KOPT-K1 (cell line): ENCODE data around the gene SLC8A1.
A peak's percentile ranks its signal among the peaks of the same experiment; 100 is the strongest.

Source experiments
- H3K27ac ChIP-seq: fragments of 200-600 bp; sonication (generic); 2 replicates; pipeline ENCODE4 v1.5.1; 2016; ENCODE audit warnings: antibody characterized with exemption, mild to moderate bottlenecking, low read depth, low read length; ENCODE audit not compliant: poor library complexity, severe bottlenecking
- H3K36me3 ChIP-seq: fragments of 200-600 bp; sonication (generic); 2 replicates; pipeline ENCODE4 v1.5.1; 2017; ENCODE audit warnings: antibody characterized with exemption, mild to moderate bottlenecking, low read length, moderate library complexity; ENCODE audit not compliant: insufficient read depth
- H3K9me3 ChIP-seq: fragments of 200-600 bp; sonication (generic); 2 replicates; pipeline ENCODE4 v1.5.1; 2017; ENCODE audit warnings: antibody characterized with exemption, low read length, mild to moderate bottlenecking; ENCODE audit not compliant: insufficient read depth, poor library complexity, severe bottlenecking

SLC8A1 gene

DNA sequence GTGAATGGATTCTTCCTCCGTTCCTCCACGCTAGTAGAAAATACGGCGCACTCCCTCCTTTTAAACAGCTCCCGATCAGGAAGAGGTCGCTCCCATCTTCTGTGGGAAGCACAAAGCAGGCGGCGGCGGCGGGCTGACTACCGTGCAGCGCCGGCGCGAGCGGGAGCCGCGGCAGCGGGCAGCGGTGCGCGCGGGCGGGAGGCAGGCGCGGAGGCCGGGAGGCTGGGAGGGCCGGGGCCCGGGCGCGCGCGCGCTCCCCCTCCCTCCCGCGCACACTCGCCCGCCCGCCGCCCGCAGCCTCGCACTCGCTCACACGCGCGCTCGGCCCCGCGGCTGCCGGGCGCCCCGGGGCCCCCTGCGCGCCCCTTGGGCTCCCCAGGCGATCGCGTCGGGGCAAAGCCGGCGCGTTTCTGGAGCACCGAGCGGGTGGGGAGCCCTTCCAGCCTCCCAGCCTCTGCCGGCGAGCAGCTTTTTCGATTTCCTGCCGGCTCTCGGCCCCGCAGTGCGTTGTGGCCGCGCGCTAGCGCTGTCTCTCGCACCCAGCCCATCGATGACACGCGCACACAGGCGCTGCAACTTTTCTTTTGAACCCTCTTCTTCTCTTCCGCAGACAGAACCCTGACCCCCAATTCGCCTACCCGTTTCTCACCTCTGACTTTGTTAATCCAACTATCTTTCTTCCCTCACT lies at the start of gene SLC8A1:
SLC8A1 (minus strand) TSS at position 173 of the 688 bp plus-strand sequence.
- Histone ChIP-seq H3K36me3 (no peaks in the 10 kb centered on the region), H3K9me3 (no peaks in the 10 kb centered on the region), H3K27ac (peak within 1 kb of the TSS; percentile 18)

DNA sequence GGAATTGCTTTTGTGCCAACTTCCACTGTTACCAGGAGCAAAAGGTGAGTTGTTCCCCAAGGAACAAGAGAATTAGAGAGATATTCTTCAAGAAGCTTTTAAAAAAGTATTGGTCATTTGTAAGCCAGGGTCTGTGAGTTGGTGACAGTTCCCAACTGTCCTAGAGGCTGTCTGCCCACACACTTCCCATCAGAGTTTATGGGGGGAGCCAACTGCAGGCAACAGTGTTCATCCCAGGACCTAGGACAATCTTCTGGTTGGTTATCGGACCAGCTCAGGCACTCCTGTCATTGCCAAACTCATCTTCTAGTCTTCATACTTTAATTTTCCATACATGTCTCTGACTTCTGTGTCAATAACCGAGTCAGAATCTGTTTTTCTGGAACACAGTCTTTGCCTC lies 47.5 kb upstream of the SLC8A1 start:
- Histone ChIP-seq H3K9me3 (no peaks in the 10 kb centered on the region), H3K36me3 (no peaks in the 10 kb centered on the region), H3K27ac (no peak overlapping the region)

DNA sequence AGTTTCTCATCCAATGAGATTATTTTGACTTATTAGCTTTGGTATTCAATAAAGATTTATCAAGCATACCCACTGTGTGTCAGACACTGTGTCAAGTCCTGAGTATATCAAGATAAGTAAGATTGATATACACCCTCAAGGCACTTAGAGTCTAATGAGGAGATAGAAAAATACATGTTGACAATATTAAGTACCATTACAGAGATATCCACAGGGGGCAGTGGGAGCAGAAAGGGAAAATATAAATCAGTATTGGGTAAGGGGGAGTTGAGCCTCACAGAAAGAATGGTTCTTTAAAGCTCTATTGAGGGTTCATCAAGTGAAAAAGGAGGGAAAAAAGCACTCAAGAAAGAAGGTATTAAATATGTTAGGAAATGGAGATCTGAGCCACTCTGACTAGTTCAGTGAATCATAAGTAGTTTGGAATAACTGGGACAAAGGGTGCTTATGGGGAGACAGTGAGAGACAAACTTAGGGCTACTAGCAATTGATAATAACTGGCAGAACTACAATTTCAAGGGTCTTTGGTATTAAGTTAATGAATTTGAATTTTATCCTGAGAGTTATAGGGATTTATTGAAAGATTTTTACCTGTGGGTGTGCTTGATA lies 45.5 kb upstream of the SLC8A1 start:
- H3K9me3 ChIP-seq, result no peaks in the 10 kb centered on the region
- no peak overlapping the region for H3K27ac ChIP-seq
- no peaks in the 10 kb centered on the region for H3K36me3 ChIP-seq

DNA sequence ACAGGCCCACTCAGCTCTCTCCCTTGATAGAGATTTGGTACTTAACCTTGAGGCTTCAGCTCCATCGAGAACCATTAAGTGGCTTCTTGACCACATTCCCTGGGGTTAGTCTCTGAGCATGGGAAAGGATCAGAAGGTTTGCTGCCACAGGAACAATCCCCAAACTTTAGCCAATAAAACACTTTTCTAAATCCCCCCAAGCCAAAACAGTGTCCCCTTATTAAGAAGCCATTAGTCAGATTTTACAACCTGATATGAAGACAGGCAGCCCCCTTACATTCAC lies 37.7 kb upstream of the SLC8A1 start:
- no peaks in the 10 kb centered on the region for H3K9me3 ChIP-seq
- no peaks in the 10 kb centered on the region for H3K36me3 ChIP-seq
- peak overlapping the region; percentile 69 for H3K27ac ChIP-seq

DNA sequence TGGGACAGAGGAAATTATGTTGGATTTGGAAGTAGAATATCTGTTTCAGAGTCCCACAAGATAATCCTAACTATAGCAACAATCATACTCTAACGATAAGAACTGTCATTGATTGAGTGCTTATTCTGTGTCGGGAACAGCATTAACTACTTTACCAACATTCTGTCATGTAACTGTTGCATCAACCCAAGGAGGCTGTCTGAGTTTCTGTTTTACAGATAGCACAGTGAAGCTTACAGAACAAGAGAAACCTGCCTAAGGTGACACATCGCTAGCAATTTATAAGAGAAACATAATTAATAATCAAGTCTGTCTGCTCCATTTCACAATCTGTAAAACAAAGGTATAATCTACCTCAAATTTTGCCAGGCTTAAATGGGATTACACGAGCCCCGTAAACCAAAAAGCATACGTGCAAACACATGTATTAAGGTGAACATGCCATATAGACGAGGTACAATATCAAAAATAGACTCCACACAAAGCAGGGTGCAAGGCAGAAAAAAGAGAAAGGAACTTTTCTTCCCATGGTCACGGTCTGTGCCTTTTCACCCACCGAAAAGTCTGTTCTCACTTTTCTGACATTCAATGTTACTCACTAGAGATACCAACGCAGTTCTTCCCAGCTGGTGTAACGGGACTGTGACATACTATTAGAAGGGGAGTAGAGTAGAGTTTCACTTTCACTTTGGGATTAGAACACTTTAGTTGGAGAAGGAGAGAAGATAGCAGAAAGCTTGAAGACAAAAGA lies 37.2 kb upstream of the SLC8A1 start:
- H3K9me3 ChIP-seq, result no peaks in the 10 kb centered on the region
- H3K36me3 ChIP-seq, result no peaks in the 10 kb centered on the region
- H3K27ac ChIP-seq, result peak overlapping the region; percentile 69

DNA sequence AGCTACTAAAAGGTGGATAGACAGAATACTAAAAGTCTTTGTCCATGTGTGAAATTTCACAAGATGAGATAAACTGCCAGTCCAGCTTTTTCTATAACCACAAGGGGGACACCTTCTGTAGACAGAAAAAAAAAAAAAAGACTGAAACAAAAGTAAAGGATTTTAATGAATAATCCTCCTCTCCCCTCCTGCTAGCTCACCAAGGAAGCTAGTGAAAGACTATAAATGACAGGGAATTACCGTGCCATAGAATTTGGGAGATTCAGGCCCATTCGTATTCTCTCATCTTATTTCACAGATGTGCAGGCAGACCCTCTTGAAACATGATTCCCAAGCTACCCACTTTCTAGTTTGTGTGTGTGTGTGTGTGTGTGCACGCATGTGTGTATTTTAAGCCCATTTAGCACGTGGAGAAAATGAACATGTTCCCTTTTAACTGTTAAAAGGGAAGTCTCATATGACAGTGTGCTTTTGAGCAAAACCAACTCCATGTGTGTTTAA lies 36.3 kb upstream of the SLC8A1 start:
- no peak overlapping the region for H3K27ac ChIP-seq
- H3K9me3 ChIP-seq, result no peaks in the 10 kb centered on the region
- H3K36me3 ChIP-seq, result no peaks in the 10 kb centered on the region

DNA sequence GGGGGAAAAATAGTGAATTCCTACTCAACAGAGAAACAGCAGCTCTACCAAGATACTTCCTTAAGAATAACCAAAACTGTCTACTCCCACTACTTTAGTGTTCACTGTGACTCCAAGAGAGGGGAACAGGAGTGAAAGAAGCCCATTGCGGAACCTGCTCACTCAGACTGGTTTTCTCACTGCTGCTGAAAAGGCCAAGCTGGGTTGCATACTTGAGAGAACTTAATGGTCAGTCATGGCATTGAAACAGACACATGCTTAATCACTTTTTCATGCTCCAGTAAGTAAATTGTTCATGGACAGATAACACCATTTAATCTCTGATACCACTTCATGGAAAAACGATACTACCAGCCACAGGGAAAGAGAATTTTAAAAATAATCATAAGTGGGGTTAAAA lies 35.7 kb upstream of the SLC8A1 start:
- Histone ChIP-seq H3K27ac (no peak overlapping the region), H3K36me3 (no peaks in the 10 kb centered on the region), H3K9me3 (no peaks in the 10 kb centered on the region)

DNA sequence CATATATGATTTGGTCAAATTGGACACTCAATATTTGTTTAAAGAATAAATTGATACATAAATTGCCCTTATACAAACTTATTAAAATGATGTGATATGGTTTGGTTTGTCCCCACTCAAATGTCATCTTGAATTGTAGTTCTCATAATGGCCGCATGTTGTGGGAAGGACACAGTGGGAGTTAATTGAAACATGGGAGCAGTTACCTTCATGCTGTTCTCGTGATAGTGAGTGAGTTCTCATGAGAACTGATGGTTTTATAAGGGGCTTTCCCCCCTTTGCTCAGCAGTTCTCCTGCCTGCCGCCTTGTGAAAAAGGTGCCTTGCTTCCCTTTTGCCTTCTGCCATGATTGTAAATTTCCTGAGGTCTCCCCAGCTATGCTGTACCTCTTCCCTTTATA lies 34.0 kb upstream of the SLC8A1 start:
- Histone ChIP-seq H3K36me3 (no peaks in the 10 kb centered on the region), H3K27ac (no peak overlapping the region), H3K9me3 (no peaks in the 10 kb centered on the region)

DNA sequence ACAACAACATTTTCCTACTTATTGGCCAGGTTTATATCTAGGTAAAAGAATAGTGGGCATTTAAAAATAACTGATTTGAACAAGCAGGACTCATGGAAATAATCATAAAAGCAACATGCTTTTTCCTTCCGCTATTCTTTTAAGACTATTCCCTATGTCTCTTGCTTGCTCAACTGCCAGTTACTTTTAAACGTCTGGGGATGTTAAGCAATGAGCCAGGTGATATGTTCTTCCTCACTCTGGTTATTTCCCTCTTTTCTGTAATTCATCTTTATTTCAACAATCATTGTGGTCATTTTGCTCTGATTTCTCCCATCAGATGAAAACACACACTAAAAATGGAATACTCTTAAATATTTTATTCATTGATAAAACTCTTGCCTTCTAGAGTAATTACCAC lies 33.4 kb upstream of the SLC8A1 start:
- no peaks in the 10 kb centered on the region for H3K9me3 ChIP-seq
- no peaks in the 10 kb centered on the region for H3K36me3 ChIP-seq
- H3K27ac ChIP-seq, result no peak overlapping the region

DNA sequence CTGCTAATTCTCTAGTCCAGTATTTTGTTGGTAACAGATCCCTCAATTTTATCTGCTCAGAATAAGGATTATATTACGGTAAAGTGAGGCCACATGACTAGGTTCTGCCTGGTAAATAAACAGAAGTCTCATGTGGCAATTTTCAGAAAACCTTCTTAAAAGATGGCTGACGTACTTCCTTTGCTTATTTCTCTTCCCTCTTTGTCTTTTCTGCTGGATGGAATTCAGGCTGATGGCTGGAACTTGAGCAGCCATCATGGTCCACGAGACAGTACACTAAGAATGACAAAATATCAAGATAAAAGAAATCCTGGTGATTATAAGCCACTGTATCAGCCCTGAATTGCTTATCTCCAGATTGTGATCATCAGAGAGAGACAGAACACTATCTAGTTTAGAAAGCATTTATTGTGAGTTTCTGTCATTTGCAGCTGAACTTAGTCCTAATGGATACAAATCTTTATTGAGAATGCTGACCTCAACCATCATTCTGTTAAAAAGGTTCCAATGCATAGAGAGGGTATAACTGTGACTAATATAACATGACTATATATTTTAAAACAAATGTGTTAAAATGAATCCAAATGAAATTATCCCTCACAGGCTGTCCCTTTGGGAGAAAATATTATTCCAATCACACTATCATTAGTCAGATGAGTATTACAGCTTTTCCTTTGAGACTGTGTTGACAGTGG lies 31.8 kb upstream of the SLC8A1 start:
- H3K9me3 ChIP-seq, result no peaks in the 10 kb centered on the region
- H3K27ac ChIP-seq, result no peak overlapping the region
- H3K36me3 ChIP-seq, result no peaks in the 10 kb centered on the region

DNA sequence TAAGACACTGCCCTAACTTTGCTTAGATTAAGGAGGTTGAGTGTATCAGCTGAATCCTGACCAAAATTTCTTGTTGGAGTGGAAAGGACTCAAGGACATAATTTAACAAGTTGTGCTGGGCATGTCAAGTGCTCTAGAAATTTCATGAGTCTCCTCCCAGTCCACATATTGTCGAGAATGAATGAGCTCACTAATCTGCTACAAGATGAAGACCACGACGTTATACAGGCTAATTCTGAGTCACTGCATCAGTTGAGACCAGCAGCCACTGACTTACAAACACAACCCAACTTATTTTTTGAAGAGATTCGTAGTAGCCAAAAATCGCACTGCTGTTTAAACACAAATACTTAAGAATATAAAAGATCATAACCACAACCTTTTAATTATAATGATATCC lies 28.7 kb upstream of the SLC8A1 start:
- Histone ChIP-seq H3K36me3 (no peaks in the 10 kb centered on the region), H3K27ac (no peak overlapping the region)

DNA sequence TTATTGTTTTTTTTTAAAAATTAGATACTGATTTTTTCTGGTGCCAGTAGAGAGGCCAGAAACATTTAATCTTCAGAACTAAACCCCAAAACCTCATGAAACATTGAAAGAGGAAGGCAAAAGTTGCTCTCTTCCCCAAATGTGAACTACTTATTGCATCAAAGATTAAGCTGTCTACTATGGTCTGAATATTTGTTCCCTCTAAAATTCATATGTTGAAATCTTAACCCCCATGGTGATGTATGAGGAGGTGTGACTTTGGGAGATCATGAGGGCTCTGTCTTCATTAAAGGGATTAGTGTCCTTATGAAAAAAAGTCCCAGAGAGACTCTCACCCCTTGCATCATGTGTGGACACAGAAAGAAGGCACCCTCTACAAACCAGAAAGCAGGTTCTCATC lies 28.2 kb upstream of the SLC8A1 start:
- Histone ChIP-seq H3K27ac (no peak overlapping the region), H3K9me3 (no peaks in the 10 kb centered on the region), H3K36me3 (no peaks in the 10 kb centered on the region)

More for the DNA sequence above, 28.7 kb upstream of the SLC8A1 start:
- H3K9me3 ChIP-seq, result no peaks in the 10 kb centered on the region

DNA sequence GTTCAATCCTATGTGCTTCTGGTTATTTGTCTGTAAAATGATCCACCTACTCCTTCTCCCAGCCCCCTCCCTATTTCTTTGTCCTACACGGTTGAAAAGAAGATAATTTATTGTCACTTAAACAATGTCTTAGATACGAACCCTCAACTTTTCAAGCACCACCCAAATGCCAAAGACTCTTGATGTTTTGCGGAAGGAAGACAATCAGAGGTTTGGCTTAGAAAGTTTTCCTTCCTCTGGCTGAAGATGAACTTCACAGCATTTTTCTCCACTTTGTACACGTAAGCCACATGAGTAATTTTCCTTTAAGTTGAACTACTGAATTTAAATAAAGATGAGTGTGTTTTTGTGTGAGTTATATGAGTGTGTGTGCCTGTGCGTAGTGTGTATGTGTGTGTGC lies 25.5 kb upstream of the SLC8A1 start:
- H3K9me3 ChIP-seq, result no peaks in the 10 kb centered on the region
- no peak overlapping the region for H3K27ac ChIP-seq
- H3K36me3 ChIP-seq, result no peaks in the 10 kb centered on the region

DNA sequence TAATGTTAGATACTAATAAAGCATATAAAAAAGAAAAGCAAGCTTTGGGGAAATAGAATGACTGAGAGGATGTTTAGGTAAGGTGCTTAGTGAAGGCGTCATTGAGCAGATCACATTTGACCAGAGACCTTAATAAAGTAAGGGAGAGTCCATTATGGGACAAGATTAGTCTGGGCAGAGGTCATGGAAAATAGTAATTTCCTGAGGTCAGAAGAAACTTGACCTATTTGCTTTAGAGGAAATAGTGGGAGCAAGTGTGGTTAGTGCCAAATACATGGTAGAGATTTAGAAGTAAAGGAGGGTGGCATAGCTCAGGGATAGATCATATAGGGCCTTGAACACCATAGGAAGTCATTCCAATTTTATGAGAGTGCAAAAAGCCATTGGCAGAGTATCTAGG lies 24.5 kb upstream of the SLC8A1 start:
- Histone ChIP-seq H3K9me3 (no peaks in the 10 kb centered on the region), H3K27ac (no peak overlapping the region), H3K36me3 (no peaks in the 10 kb centered on the region)

DNA sequence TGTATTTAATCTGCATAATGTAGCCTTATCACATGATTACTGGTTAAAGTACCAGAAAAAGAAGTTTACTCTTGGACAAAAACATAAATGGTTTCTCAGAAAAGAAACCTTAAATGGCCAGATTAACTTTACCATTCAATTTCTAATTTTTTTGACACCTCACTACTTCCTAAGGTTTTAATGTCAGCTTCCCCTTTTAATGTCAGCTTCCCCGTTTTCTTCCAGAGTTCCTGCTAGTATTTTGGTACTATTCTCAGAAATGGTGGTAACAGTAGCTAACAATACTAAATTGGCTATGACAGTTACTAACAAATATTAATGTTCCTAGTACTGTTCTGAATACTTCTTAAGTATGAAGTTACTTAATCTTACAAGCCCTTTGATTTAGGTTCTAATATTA lies 22.4 kb upstream of the SLC8A1 start:
- no peaks in the 10 kb centered on the region for H3K9me3 ChIP-seq
- no peak overlapping the region for H3K27ac ChIP-seq
- no peaks in the 10 kb centered on the region for H3K36me3 ChIP-seq
